Lung microvascular endothelial cell (primary cell): ENCODE measurements around the gene CLIP2. TPM values are rescaled to one million over a fixed set of nuclear protein-coding genes. Genes with fewer than 3 reads are reported as not detected.
A peak's percentile ranks its signal among the peaks of the same experiment; 100 is the strongest.
"Not testable (repeated sequence)": the region's sequence is repeated elsewhere in the genome, so short reads cannot be mapped to it uniquely, and the experiment has no call there.

ENCODE experiments used
- DNase-seq, 2 donors: peaks; one replicate each; pipeline versions ENCODE4 v3.0.0 to v3.0.0-alpha.2; 2010; ENCODE audit warnings: low read depth in 2 of 2
- total RNA-seq: library from RNA; depleted of rRNA; stranded (reverse); fragments of >200 nt; gene quantifications from 2 replicates; pipeline ENCODE4 v1.2.1, GENCODE V29; 2014

The CLIP2 gene
- total RNA-seq, 1 donor from 2014 or later = 42.3 TPM

DNA sequence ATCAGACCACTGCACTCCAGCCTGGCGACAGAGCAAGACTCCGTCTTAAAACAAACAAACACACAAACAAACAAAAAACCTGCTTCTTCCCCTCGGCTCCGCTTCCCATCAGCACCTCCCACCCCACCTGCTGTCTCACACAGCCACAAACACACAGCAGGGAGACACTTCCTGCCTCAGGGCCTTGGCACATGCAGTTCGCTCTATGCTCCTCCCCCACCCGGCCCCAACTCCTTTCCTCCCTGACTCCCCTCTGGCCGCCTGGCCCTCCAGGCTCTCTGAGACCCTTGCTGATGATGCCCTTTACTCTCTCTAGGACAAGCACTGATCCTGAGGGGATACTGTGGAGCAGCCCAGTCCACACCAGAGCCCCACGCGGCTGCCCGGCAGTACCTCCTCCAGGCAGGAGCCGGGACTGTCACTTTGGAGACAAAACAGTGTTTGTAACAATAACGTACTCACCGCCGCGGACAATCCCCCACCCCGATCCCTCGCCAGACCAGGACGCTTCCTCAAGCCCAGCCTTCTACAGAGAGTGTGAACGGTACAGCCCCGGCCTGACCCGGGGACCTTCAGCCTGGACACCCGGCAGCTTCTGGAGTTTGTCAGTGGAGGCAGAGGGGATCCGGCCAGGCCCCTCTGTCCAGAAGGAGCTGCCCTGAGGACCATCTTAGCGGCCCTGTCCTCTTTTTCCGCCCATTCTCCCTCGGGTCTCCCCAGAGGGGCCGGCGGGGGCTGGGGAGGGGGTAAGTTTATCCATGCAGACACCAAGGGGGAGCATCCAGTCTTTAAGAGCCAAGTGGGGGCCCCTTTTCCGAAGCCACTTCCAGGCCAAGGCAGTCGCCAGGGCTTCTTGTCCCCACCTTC lies 114.5 kb downstream of the CLIP2 start:
- DNase-seq = no peak

DNA sequence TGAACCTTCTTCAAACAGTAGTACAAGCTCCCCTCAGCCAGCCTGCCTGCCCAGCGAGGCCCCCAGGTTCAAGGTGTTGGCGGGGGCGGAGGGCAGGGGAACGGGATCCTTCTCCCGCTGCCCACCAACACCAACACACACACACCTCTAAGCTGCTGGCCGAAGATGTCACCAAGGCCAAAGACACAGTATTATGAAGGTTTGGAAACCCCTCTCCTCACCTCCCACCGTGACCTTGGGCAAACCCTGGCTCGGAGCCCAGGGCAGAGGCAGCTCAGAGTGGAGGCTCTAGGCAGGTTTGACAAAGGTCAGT lies 115.1 kb downstream of the CLIP2 start:
- no peak for DNase-seq

DNA sequence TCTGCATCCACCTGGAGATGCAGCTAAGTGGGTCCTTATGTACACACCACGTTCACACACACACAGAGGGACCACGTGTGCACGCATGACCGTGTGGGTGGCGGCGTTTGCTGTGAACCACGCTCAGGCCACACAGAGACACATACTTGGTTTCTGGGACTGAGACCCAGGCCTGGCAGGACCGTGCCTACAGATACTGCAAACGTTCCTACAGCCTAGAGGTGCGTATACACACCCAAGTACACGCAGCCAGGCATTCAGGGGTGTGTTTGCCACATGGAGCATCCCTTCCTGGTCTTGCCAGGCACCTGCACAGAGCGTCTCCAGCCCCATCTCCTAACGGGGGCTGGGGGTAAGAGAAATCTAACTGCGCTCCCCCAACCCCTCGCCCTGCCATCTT lies 115.5 kb downstream of the CLIP2 start:
- no peak for DNase-seq

- DNase-seq = peak in 1 of 2 donors; percentile 44
These were observed 116.1 kb downstream of the CLIP2 start for GRCh38 chr7:74405191-74405898.

DNA sequence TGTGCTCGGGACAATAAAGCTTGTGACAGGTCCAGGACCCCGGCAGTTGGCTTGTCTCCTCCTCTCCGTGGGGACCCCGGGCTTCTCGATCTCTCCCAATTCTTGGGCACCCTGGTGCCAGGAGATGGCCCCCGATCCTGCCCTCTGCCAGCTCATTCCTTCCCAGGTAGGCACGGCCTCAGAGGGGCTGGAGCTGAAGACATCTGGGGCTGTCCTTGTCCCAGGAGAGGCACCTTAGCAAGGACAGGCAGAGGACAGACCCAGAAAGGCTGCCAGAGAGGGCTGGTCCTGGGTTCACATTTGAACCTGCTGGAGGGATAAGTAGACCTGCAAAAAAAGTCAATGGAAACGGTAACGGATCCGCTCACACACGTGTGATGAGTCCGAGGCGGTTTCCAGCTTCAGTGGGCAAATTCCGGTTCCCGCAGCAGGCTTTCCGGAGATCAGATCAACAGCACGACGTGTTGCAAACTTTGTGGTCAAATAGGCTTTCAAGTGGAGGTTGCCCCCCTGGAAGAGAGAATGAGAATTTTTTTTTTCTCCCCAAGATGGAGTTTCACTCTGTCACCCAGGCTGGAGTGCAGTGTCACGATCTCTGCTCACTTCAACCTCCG lies 116.8 kb downstream of the CLIP2 start:
- peak in 1 of 2 donors; percentile 20 for DNase-seq

DNA sequence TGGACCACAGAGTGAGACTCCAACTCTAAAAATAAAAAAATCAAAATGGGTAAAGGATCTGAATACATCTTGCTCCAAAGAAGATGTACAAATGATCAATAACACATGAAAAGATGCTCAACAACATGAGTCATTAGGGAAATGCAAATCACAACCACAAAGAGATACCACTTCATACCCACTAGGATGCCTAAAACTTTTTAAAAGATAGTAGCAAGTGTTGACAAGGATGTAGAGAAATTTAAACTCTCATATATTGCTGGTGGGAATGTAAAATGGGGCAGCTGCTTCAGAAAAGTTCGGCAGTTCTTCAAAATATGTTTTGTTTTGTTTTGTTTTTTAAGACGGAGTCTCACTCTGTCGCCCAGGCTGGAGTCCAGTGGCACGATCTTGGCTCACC lies 118.8 kb downstream of the CLIP2 start:
- no peak for DNase-seq

GRCh38 chr7:74409571-74409970 lies 120.4 kb downstream of the CLIP2 start:
- peak in 1 of 2 donors; percentile 91 for DNase-seq

GRCh38 chr7:74410772-74411171 lies 121.6 kb downstream of the CLIP2 start:
- no peak for DNase-seq

GRCh38 chr7:74411571-74411970 lies 122.4 kb downstream of the CLIP2 start:
- not testable (repeated sequence) for DNase-seq

- no peak for DNase-seq
These were observed 122.8 kb downstream of the CLIP2 start for GRCh38 chr7:74412056-74412455.

GRCh38 chr7:74412603-74413002 lies 123.4 kb downstream of the CLIP2 start:
- no peak for DNase-seq

- DNase-seq = not testable (repeated sequence)
These were observed 125.6 kb downstream of the CLIP2 start for GRCh38 chr7:74414595-74415333.

- peak; percentile 65 to 81 for DNase-seq
These were observed 128.3 kb downstream of the CLIP2 start for GRCh38 chr7:74417419-74417971.

- no peak for DNase-seq
These were observed 128.9 kb downstream of the CLIP2 start for GRCh38 chr7:74418076-74418475.

DNA sequence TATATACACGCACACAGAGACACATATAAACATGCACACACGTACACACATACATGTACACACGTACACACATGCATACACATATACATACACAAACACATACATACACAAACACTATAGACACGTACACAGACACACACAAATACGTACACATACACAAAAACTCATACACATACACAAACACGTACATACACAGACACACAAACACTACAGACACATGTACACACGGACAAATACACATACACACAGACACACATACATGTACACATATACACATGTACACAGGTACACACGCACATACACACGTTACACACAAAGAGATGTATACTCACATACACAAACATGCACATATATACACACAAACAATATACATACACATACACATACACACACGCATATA lies 129.3 kb downstream of the CLIP2 start:
- DNase-seq = no peak

DNA sequence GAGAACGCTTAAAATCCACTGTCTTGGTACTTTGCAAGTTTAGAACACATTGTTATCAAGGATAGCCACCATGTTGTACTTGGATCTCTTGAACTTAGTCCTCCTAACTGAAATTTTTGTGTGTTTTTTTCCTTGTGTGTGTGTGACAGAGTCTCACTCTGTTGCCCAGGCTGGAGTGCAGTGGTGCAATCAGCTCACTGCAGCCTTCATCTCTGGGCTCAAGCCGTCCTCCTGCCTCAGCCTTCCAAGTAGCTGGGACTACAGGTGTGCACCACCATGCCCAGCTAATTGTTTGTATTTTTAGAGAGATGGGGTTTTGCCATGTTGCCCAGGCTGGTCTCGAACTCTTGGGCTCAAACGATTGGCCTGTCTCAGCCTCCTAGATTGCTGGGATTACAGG lies 130.0 kb downstream of the CLIP2 start:
- DNase-seq = not testable (repeated sequence)

GRCh38 chr7:74420006-74420405 lies 130.8 kb downstream of the CLIP2 start:
- no peak for DNase-seq

DNA sequence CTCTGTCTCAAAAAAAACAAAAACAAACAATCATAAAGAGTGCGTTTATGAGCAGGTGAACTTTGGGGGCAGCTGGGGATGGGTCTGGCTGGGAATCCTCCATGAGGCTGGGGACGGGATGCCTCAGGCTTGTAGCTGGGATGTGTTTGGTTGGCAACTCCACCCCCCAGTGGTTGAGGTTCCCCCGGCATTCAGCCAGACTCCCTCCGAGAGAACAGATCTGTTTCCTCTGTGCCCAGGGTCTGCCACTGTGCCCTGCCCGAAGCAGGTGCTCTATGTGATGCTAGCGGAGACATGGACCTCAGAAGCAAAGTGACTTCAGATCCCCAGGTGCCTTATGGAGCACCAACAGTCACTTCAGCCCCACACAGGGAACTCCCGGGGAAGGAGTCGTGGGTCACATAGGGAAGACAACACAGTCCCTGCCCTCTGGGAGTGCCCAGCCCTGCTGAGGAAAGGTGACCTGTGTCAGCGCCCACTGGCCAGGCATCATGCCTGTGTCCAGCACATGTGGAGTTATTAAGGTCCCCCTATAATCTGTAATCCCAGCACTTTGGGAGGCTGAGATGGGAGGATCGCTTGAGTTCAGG lies 135.2 kb downstream of the CLIP2 start:
- no peak for DNase-seq

DNA sequence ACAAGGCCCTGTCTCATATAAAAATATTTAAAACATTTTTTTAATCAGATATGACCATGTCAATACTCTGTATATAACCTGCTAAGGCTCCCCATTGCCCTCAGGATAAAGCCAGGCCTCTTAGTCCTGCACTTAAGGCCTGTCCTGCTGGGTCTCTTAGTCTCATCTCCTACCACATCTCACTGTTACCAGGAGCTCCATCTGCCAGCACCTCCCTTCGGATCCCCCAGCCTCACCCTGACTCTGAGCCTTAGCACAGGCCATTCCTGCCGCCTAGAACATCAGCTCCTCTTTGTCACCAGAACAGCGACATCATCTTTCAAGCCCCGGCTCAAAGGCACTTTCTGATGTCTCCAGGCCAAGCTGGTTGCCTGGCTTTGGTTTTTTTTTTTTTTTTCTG lies 138.8 kb downstream of the CLIP2 start:
- DNase-seq = no peak

DNA sequence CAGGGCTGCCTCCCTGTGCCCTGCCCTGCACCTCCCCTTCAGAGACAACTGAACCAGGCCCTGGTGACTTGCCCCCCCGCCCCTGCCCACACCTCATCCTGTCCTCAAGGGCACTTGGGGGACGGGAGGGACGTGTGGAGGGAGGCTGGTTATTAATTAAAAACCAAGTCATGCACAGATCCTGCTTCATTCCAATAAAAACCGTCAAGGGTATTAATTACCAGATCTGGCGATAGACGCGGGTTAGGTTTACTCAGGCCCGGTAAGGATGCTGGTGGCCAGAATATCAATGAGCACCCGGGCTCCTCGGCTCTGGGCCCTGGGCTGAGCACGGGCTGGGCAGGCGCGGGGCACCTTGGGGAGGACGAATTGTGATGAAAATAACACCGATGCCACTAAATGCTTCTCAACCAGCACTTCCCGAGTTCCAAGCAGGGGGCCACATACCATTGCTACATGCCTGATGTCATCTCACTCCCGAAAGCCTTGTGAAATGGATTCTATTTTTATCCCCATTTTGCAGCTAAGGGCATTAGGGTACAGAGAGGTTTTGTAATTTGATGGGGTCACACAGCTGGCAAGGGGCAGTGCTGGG lies 140.0 kb downstream of the CLIP2 start:
- DNase-seq = no peak

- not testable (repeated sequence) for DNase-seq
These were observed 141.2 kb downstream of the CLIP2 start for GRCh38 chr7:74430409-74430808.
